Gastrocnemius medialis (tissue), 4 donors: Measurements from ENCODE around the gene RACGAP1. TPM values are rescaled to one million over a fixed set of nuclear protein-coding genes. Genes with fewer than 3 reads are reported as not detected.

Experiments
- ATAC-seq, 2 donors: fragments of 150-250 bp; one replicate each; pipeline ENCODE4 v1.9.1; 2016
- DNase-seq, 2 donors: peaks; one replicate each; pipeline ENCODE4 v3.0.0-alpha.2; 2019
- H3K27ac ChIP-seq, 4 donors: fragments of 200-600 bp; sonication (generic); 1 replicate in 1 of 4; 2 replicates in 3 of 4; pipeline ENCODE4 v1.5.1; 2016 to 2018; ENCODE audit warnings: mild to moderate bottlenecking in 2 of 4, moderate library complexity in 1 of 4
- H3K27me3 ChIP-seq, 3 donors: fragments of 200-600 bp; sonication (generic) in 2 of 3; 1 replicate in 1 of 3; 2 replicates in 2 of 3; pipeline versions ENCODE4 v1.5.1 to v1.6.0; 2016 to 2019; ENCODE audit warnings: mild to moderate bottlenecking in 1 of 3, moderate library complexity in 1 of 3
- H3K36me3 ChIP-seq, 2 donors: fragments of 200-600 bp; sonication (generic) in 1 of 2; one replicate each; pipeline ENCODE4 v1.5.1; 2017 to 2018
- H3K4me1 ChIP-seq, 2 donors: fragments of 200-600 bp; sonication (generic) in 1 of 2; one replicate each; pipeline ENCODE4 v1.5.1; 2016 to 2017; ENCODE audit warnings: mild to moderate bottlenecking in 2 of 2
- H3K4me3 ChIP-seq, 4 donors: fragments of 200-600 bp; sonication (generic) in 3 of 4; 1 replicate in 1 of 4; 2 replicates in 3 of 4; pipeline ENCODE4 v1.5.1; 2016 to 2019; ENCODE audit warnings: mild to moderate bottlenecking in 2 of 4
- H3K9me3 ChIP-seq, 3 donors: fragments of 200-600 bp; sonication (generic) in 2 of 3; 1 replicate in 1 of 3; 2 replicates in 2 of 3; pipeline ENCODE4 v1.5.1; 2016 to 2019
- POLR2A ChIP-seq, 2 donors: fragments of 450-650 bp; IDR thresholded peaks; one replicate each; pipeline ENCODE4 v1.6.1; 2017; ENCODE audit warnings: antibody characterized with exemption in 2 of 2, mild to moderate bottlenecking in 2 of 2, moderate library complexity in 2 of 2
- in situ Hi-C, 4 donors: fragments of 200-750 bp; cut with MboI; loops; one replicate each; pipeline versions ENCODE4 v1.15.0 to v1.8.0; 2017; ENCODE audit warnings: low sequenced_read_pairs in 4 of 4
- intact Hi-C: fragments of 100-400 bp; cut with DNase I; formaldehyde crosslinking; loops from one replicate; pipeline ENCODE4 v1.15.1; 2023; ENCODE audit warnings: low total_unique reads
- total RNA-seq, 4 donors: library from RNA; depleted of rRNA; stranded (reverse); fragments of >200 nt; gene quantifications; one replicate each; pipeline versions ENCODE4 v1.1.0 to v1.2.3, GENCODE V29; 2016
- TF ChIP-seq, protein P1 (sequence below), 5 experiments: fragments of 450-650 bp in 3 of 5; fragments of 200-600 bp in 2 of 5; sonication (generic) in 2 of 5; IDR thresholded peaks in 4 of 5; conservative IDR thresholded peaks in 1 of 5; 1 replicate in 4 of 5; 2 replicates in 1 of 5; pipeline ENCODE4 v1.5.1; 2016 to 2019; ENCODE audit warnings: antibody characterized with exemption in 5 of 5, mild to moderate bottlenecking in 3 of 5, moderate library complexity in 3 of 5

RACGAP1 gene
- total RNA-seq, 4 donors from 2014 or later, result 5.6 to 13.3 (median 6.5) TPM

DNA sequence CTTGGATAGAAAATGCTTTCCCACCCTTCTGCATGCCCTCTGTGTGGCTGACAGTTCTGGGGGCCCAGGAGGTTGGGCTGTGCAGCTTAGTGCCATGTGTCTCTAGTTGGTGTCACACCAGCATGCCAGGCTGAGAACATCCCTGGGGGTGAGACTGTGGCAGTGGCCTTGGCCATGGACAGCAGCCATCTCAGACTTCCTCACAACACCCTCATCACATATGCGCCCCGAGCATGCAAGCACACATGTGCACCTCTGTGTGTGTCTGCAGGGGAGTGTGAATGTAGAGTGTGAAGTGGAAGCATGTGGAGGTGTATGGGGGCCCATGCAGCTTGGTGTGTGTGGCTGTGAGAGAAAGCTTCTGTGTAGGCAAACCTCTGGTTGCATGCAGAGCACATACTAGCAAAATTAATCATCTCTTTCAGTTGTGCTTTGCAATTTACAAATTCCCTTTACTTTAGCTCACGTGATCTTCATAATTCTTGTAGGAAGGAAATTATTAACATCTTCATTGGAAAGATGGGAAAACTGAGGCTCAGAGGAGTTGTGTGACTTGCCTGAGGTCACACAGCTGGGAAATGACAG lies 40.5 kb upstream of the RACGAP1 start:
- in situ Hi-C loops (loop anchor here in 1 of 4 donors (5.0 kb wide), 1 partner anchor 94 kb away; the partner anchor contains the start of gene AQP6), intact Hi-C loops (no loop called here)
- Histone ChIP-seq H3K4me1 (no peaks in the 10 kb centered on the region), H3K27me3 (no peaks in the 10 kb centered on the region), H3K4me3 (no peak overlapping the region), H3K36me3 (no peaks in the 10 kb centered on the region), H3K9me3 (no peaks in the 10 kb centered on the region), H3K27ac (no peak overlapping the region)
- no peak for ATAC-seq
- no peak for TF ChIP-seq POLR2A (IDR thresholded peaks at IDR 0.05)
- TF ChIP-seq, protein P1, sequence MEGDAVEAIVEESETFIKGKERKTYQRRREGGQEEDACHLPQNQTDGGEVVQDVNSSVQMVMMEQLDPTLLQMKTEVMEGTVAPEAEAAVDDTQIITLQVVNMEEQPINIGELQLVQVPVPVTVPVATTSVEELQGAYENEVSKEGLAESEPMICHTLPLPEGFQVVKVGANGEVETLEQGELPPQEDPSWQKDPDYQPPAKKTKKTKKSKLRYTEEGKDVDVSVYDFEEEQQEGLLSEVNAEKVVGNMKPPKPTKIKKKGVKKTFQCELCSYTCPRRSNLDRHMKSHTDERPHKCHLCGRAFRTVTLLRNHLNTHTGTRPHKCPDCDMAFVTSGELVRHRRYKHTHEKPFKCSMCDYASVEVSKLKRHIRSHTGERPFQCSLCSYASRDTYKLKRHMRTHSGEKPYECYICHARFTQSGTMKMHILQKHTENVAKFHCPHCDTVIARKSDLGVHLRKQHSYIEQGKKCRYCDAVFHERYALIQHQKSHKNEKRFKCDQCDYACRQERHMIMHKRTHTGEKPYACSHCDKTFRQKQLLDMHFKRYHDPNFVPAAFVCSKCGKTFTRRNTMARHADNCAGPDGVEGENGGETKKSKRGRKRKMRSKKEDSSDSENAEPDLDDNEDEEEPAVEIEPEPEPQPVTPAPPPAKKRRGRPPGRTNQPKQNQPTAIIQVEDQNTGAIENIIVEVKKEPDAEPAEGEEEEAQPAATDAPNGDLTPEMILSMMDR (IDR thresholded peaks at IDR 0.05 in 4 of 5, conservative IDR thresholded peaks at IDR 0.05 in 1 of 5), result no peak
- DNase-seq, result no peak

DNA sequence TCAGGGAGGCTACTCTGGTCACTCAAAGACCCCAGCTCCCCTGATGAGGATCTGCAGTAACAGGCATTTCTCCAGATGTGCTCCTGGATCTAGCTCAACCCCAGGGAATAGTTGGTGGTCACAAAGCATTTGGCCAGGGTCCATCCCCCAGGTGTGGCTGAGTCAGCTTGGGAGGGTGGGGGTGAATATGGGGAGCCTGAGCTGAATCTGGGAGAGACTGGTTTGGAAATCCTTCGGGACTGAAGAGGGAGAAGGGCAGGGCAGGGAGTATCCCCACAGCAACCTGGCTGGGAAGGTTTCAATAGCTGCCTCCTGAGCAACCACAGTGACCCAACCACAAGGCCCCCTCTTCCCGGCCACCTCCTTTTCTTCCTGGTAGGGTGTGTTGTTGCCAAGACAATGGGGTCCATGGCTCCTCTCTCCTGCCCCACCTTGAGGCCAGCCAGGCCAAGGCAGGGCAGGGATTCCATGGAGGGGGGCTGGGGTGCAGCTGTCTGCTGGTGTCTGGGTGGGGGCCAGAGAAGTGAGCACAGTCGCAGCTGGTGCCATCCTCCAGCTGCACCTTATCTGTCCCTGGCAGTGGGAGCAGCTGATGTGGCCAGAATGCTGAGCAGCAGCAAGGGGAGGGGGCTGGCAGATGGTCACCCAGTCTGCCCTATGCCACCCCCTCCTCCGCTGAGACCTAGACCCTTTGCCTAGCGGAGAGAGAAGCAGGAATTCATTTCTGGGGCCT lies 37.6 kb upstream of the RACGAP1 start:
- Histone ChIP-seq H3K27me3 (no peaks in the 10 kb centered on the region), H3K4me1 (no peaks in the 10 kb centered on the region), H3K36me3 (no peaks in the 10 kb centered on the region), H3K27ac (no peak overlapping the region), H3K4me3 (no peak overlapping the region), H3K9me3 (no peaks in the 10 kb centered on the region)
- DNase-seq, result no peak
- intact Hi-C loops (no loop called here), in situ Hi-C loops (no loop called here)
- TF ChIP-seq, protein P1 (IDR thresholded peaks at IDR 0.05 in 4 of 5, conservative IDR thresholded peaks at IDR 0.05 in 1 of 5), result no peak
- no peak for TF ChIP-seq POLR2A (IDR thresholded peaks at IDR 0.05)
- ATAC-seq, result no peak

DNA sequence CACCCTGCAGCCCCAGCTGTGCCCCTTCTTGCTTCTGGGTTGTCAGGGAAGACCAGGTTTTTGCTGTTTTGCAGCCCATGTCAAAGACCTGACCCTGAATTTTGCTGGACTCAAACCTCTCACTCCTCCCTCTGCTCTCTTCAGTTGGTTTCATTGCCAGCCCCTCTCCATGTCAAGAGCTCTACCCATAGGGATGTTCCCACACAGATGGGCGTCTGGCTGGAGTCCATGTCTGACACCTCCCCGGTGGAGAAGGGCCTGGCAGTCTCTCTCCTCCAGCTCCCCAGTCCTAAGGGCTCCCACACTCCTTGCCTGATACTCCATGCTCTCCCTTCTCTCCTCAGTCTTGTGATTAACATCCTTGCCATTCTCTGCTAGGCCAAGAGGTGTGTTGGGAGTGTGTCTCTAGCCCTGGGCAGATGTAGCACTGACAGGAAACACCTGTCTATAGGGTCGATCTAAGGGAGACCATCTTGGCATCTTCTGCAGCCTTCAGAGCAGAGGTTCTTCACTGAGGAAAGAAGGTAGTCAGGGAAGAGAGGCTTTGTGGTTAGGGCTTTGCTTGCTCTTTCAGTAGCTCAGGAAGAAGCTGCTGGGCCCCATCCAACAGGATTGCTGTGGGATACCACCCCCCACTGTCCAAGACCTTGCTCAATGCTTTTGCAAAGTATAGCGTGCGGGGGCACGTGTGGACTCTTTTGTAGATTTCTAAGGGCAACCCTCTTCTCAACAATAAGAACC lies 36.8 kb upstream of the RACGAP1 start:
- peaks cover 0 to under 1% of the 10 kb centered on the region in 2 donors for H3K4me1 ChIP-seq
- ATAC-seq (no peak), DNase-seq (no peak)
- H3K27ac ChIP-seq, result no peak overlapping the region
- H3K4me3 ChIP-seq, result no peak overlapping the region
- intact Hi-C loops (no loop called here), in situ Hi-C loops (no loop called here)
- H3K27me3 ChIP-seq, result no peaks in the 10 kb centered on the region
- no peaks in the 10 kb centered on the region for H3K9me3 ChIP-seq
- no peaks in the 10 kb centered on the region for H3K36me3 ChIP-seq
- TF ChIP-seq, protein P1 (IDR thresholded peaks at IDR 0.05 in 4 of 5, conservative IDR thresholded peaks at IDR 0.05 in 1 of 5), result no peak
- no peak for TF ChIP-seq POLR2A (IDR thresholded peaks at IDR 0.05)

DNA sequence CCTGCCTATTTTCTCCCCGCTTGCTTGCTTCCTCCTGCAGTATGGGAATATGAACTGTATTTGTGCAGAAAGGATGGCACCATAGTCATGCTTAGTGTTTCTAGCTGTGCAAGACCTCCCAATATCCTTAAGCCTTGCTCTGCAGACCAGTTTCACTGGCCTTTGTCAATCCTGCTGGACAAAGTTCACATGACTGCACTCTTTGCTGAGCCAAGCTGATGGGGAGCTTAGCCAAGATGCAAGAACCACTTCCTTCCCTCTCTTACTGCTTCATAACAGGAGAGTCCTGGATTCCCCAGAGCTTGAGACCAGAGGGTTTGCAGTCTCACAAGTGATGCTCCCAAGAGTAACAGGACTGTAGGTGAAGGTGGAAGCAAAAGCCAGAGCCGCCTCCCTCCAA lies 35.9 kb upstream of the RACGAP1 start:
- Histone ChIP-seq H3K9me3 (no peaks in the 10 kb centered on the region), H3K4me3 (no peak overlapping the region), H3K27ac (no peak overlapping the region), H3K27me3 (peaks cover 0 to 8% (median 0%) of the 10 kb centered on the region in 3 donors), H3K4me1 (peaks cover 8 to 10% of the 10 kb centered on the region in 2 donors), H3K36me3 (no peaks in the 10 kb centered on the region)
- in situ Hi-C loops (no loop called here), intact Hi-C loops (no loop called here)
- TF ChIP-seq, protein P1 (IDR thresholded peaks at IDR 0.05 in 4 of 5, conservative IDR thresholded peaks at IDR 0.05 in 1 of 5), result no peak
- no peak for TF ChIP-seq POLR2A (IDR thresholded peaks at IDR 0.05)
- DNase-seq, result peak in 1 of 2 donors; percentile 11
- ATAC-seq, result no peak
